GM12878 (cell line): ENCODE data around the gene LIMS2. TPM values are rescaled to one million over a fixed set of nuclear protein-coding genes. Genes with fewer than 3 reads are reported as not detected.

Experiments
- ATAC-seq: fragments of 200-7000 bp; cut with Tn5 transposase; 3 replicates; pipeline ENCODE4 v1.9.1; 2020; ENCODE audit warnings: mild to moderate bottlenecking, moderate library complexity
- BruUV-seq: library from RNA; stranded (reverse); fragments of 400-500 nt; replicated peaks from 2 replicates; lab custom pipeline; 2021; lab: Mats Ljungman, UMichigan
- CTCF ChIA-PET: fragments of 300-600 bp; sonication (Branson Sonifier 250); formaldehyde crosslinking; extraction: SDS; loops from one replicate; lab custom pipeline; 2021; ENCODE audit warnings: inconsistent platforms; lab: Yijun Ruan, JAX
- POLR2A ChIA-PET: fragments of 350-600 bp; formaldehyde crosslinking; extraction: SDS; loops from one replicate; lab custom pipeline; 2021; ENCODE audit warnings: inconsistent platforms; lab: Charles Lee
- RAD21 ChIA-PET: fragments of 300-600 bp; sonication (Branson Sonifier 250); formaldehyde crosslinking; loops from one replicate; lab custom pipeline; 2023; ENCODE audit warnings: antibody characterized with exemption; ENCODE audit not compliant: unreplicated experiment; lab: Charles Lee
- SMC1A ChIA-PET: fragments of 300-600 bp; sonication (Branson Sonifier 250); formaldehyde crosslinking; loops from one replicate; lab custom pipeline; 2023; ENCODE audit not compliant: unreplicated experiment, uncharacterized antibody; lab: Charles Lee
- DNase-seq: peaks from one replicate; pipeline ENCODE4 v3.0.0-alpha.2; 2011; ENCODE audit warnings: low read depth, low spot score
- FAIRE-seq: peaks from 3 replicates; lab custom pipeline; 2011; peaks lifted over from hg19 to GRCh38; lab: Jason Lieb, UNC
- H2AFZ ChIP-seq: 2 replicates; pipeline ENCODE4 v1.6.0; 2011; ENCODE audit warnings: low read depth, low read length, control low read depth; ENCODE audit not compliant: control insufficient read depth
- H3K27ac ChIP-seq: 2 replicates; pipeline ENCODE4 v1.5.1; 2011; ENCODE audit warnings: control low read depth; ENCODE audit not compliant: control insufficient read depth, insufficient read depth
- H3K27me3 ChIP-seq, 2 experiments: replicated peaks in 1 of 2; 2 replicates each; pipeline versions ENCODE4 v1.6.0 to v1.6.1; 2011; ENCODE audit warnings: low read length in 1 of 2; ENCODE audit not compliant: control insufficient read depth in 2 of 2, insufficient read depth in 2 of 2
- H3K36me3 ChIP-seq, 2 experiments: 2 replicates each; pipeline ENCODE4 v1.5.1; 2011; ENCODE audit warnings: low read length in 1 of 2; ENCODE audit not compliant: control insufficient read depth in 2 of 2, insufficient read depth in 2 of 2
- H3K4me1 ChIP-seq: 2 replicates; pipeline ENCODE4 v1.6.1; 2011; ENCODE audit warnings: mild to moderate bottlenecking, low read length, moderate library complexity, mixed read lengths; ENCODE audit not compliant: control insufficient read depth, insufficient read depth
- H3K4me2 ChIP-seq: 2 replicates; pipeline ENCODE4 v1.6.0; 2011; ENCODE audit warnings: control low read depth; ENCODE audit not compliant: control insufficient read depth, insufficient read depth
- H3K4me3 ChIP-seq: fragments of 200-600 bp; sonication (generic); 2 replicates; pipeline ENCODE4 v1.5.1; 2016
- H3K79me2 ChIP-seq: 2 replicates; pipeline ENCODE4 v1.6.0; 2011; ENCODE audit warnings: low read length; ENCODE audit not compliant: control insufficient read depth, insufficient read depth
- H3K9ac ChIP-seq: 2 replicates; pipeline ENCODE4 v1.8.0; 2011; ENCODE audit warnings: low read length, control low read depth, mixed read lengths; ENCODE audit not compliant: control insufficient read depth, insufficient read depth
- H3K9me3 ChIP-seq: replicated peaks from 3 replicates; pipeline ENCODE4 v1.5.1; 2011; ENCODE audit warnings: mild to moderate bottlenecking, low read length; ENCODE audit not compliant: control insufficient read depth, insufficient read depth
- H4K20me1 ChIP-seq: 2 replicates; pipeline ENCODE4 v1.6.0; 2011; ENCODE audit not compliant: control insufficient read depth, insufficient read depth
- IKZF1 ChIP-seq: fragments of 450-650 bp; conservative IDR thresholded peaks from 2 replicates; pipeline ENCODE4 v1.6.1; 2017; ENCODE audit warnings: antibody characterized with exemption, mild to moderate bottlenecking
- TCF3 ChIP-seq: IDR thresholded peaks from 2 replicates; pipeline ENCODE4 v1.6.1; 2012; ENCODE audit warnings: low read depth, mild to moderate bottlenecking, low read length, borderline replicate concordance; ENCODE audit not compliant: insufficient read depth
- WGBS: methylation state at CpG from one replicate; pipeline ENCODE4 v1.1.6; 2016; ENCODE audit warnings: low lambda C conversion rate; ENCODE audit not compliant: insufficient replicate concordance, insufficient coverage; ENCODE audit errors: missing lambda C conversion rate; 5-methylcytosine and 5-hydroxymethylcytosine counted together
- in situ Hi-C: fragments of 300-500 bp; cut with MboI; formaldehyde crosslinking; loops from 9 replicates; pipeline ENCODE4 v1.14.3; 2018; ENCODE audit warnings: mixed read lengths
- intact Hi-C: fragments of 100-400 bp; cut with micrococcal nuclease; formaldehyde crosslinking; loops from one replicate; pipeline ENCODE4 v1.14.2; 2022; ENCODE audit not compliant: unreplicated experiment
- polyA plus RNA-seq, 11 experiments: library from polyadenylated mRNA; depleted of rRNA in 4 of 11; unstranded in 6 of 11; stranded (reverse) in 5 of 11; fragments of >200 nt; fragmentation: Nextera tagmentation in 4 of 11; fragmentation: Illumina TruSeq in 1 of 11; extraction: Ambion mirVana in 4 of 11; extraction: Trizol in 1 of 11; gene quantifications; 1 replicate in 1 of 11; 2 replicates in 10 of 11; pipeline versions ENCODE4 v1.2.1 to v1.2.3, GENCODE V29; 2011 to 2016; ENCODE audit warnings: inconsistent platforms in 2 of 11, missing spikeins in 2 of 11, low read depth in 1 of 11
- total RNA-seq, 4 experiments: library from RNA; depleted of rRNA in 3 of 4; stranded (reverse); fragments of >200 nt in 3 of 4; fragmentation: Illumina TruSeq in 1 of 4; extraction: Trizol in 1 of 4; gene quantifications; 2 replicates each; pipeline versions ENCODE4 v1.2.1 to v1.2.3, GENCODE V29; 2013 to 2021
- TF ChIP-seq, protein P1 (sequence below): IDR thresholded peaks from 2 replicates; pipeline ENCODE4 v1.6.1; 2012; ENCODE audit warnings: mild to moderate bottlenecking, low read depth, low read length

Gene LIMS2
- total and polyA plus RNA-seq, 10 of the 15 experiments (the other 5 are each of a cell fraction or from before 2014, with no cell fraction given): 0.06 to 0.81 (median 0.16) TPM; not detected in 2

DNA sequence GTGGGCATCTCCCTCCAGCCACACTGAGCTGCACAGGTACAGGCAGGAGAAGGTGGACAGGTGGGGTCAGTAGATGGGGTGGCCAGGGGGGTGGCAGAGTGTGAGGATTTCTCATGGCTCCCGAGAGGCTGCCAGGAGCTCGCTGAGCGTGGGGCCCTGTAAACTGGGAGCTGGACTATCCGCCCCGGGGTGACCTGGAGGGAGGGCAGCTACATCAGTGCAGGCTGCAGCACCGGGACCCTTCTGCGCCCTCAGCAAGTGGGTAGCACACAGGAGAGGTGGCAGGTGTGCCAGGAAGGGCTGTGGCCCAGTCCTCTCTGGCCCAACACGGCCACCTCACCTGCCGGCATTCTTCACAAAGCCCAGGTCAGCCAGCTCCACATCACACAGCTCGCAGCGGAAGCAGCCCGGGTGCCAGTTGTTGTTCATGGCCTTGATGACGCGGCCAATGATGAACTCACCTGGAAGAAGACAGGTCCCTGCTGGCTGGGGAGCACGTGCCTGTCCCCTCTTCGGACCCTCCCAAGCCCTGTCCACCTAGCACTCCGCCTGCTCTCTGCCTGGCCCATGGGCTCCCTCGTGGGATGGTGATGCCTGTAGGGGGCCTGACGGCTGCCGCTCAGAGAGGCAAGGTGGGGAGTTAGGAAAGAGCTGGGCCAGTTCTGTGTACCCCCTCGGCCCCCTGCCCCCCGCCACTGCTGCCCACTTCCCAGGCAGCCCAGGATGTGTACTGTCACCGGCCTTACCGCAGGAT, 21.1 kb downstream of the LIMS2 start:
- BruUV-seq: no TSS peak
- intact Hi-C loops (no loop called here), in situ Hi-C loops (no loop called here)
- no peak for FAIRE-seq
- DNase-seq: no peak
- Histone ChIP-seq H3K36me3 (no peaks in the 10 kb centered on the region), H3K9me3 (no peaks in the 10 kb centered on the region), H2AFZ (no peak overlapping the region), H3K4me1 (no peaks in the 10 kb centered on the region), H3K79me2 (no peaks in the 10 kb centered on the region), H3K27ac (no peak overlapping the region), H3K4me3 (no peak overlapping the region), H3K4me2 (no peak overlapping the region), H3K9ac (no peak overlapping the region), H3K27me3 (no peaks in the 10 kb centered on the region), H4K20me1 (no peaks in the 10 kb centered on the region)
- 60% methylated on average over 24 of the region's 24 CpGs for WGBS
- ChIA-PET RAD21 (interaction anchor here (1.0 to 3.1 kb wide), 3 partner anchors 14 to 63 kb away, joined by 3 to 12 read pairs (median 5); no protein-coding TSS in a partner anchor), POLR2A (no interaction called here), SMC1A (no interaction called here), CTCF (interaction anchor here (1.4 to 8.3 kb wide), 3 partner anchors 10 to 64 kb away, joined by 3 to 90 read pairs (median 3); no protein-coding TSS in a partner anchor)
- ATAC-seq: no peak
- TF ChIP-seq, protein P1, sequence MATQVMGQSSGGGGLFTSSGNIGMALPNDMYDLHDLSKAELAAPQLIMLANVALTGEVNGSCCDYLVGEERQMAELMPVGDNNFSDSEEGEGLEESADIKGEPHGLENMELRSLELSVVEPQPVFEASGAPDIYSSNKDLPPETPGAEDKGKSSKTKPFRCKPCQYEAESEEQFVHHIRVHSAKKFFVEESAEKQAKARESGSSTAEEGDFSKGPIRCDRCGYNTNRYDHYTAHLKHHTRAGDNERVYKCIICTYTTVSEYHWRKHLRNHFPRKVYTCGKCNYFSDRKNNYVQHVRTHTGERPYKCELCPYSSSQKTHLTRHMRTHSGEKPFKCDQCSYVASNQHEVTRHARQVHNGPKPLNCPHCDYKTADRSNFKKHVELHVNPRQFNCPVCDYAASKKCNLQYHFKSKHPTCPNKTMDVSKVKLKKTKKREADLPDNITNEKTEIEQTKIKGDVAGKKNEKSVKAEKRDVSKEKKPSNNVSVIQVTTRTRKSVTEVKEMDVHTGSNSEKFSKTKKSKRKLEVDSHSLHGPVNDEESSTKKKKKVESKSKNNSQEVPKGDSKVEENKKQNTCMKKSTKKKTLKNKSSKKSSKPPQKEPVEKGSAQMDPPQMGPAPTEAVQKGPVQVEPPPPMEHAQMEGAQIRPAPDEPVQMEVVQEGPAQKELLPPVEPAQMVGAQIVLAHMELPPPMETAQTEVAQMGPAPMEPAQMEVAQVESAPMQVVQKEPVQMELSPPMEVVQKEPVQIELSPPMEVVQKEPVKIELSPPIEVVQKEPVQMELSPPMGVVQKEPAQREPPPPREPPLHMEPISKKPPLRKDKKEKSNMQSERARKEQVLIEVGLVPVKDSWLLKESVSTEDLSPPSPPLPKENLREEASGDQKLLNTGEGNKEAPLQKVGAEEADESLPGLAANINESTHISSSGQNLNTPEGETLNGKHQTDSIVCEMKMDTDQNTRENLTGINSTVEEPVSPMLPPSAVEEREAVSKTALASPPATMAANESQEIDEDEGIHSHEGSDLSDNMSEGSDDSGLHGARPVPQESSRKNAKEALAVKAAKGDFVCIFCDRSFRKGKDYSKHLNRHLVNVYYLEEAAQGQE: no peak
- TF ChIP-seq IKZF1: no peak
- no peak for TF ChIP-seq TCF3
